Pancreas (tissue), 10 donors: ENCODE results near the gene CCL15. TPM values are rescaled to one million over a fixed set of nuclear protein-coding genes. Genes with fewer than 3 reads are reported as not detected.

Source experiments
- ATAC-seq, 4 donors: fragments of 200-7000 bp; cut with Tn5 transposase; one replicate each; pipeline versions ENCODE4 v1.8.0 to v1.9.1; 2020; ENCODE audit warnings: mild to moderate bottlenecking in 4 of 4, moderate library complexity in 4 of 4
- DNase-seq, 6 donors: peaks; one replicate each; pipeline ENCODE4 v3.0.0-alpha.2; 2020
- FAIRE-seq: peaks from 2 replicates; lab custom pipeline; 2012; peaks lifted over from hg19 to GRCh38; lab: Jason Lieb, UNC
- H3K27ac ChIP-seq, 4 donors: fragments of 200-600 bp; sonication (generic); 1 replicate in 3 of 4; 2 replicates in 1 of 4; pipeline versions ENCODE4 v1.5.0 to v1.8.0; 2020
- H3K27me3 ChIP-seq, 4 donors: fragments of 200-600 bp; one replicate each; pipeline ENCODE4 v1.8.0; 2021
- H3K36me3 ChIP-seq, 3 donors: fragments of 200-600 bp; sonication (generic) in 1 of 3; one replicate each; pipeline versions ENCODE4 v1.5.0 to v1.8.0; 2020 to 2021
- H3K4me1 ChIP-seq, 3 donors: fragments of 200-600 bp; one replicate each; pipeline ENCODE4 v1.8.0; 2021
- H3K4me3 ChIP-seq, 4 donors: fragments of 200-600 bp; sonication (generic) in 2 of 4; one replicate each; pipeline versions ENCODE4 v1.5.0 to v1.8.0; 2020 to 2021
- H3K9me3 ChIP-seq, 4 donors: fragments of 200-600 bp; one replicate each; pipeline ENCODE4 v1.8.0; 2021
- WGBS, 2 donors: extraction: QIAGEN DNeasy Blood & Tissue Kit; methylation state at CpG; one replicate each; pipeline ENCODE4 v1.1.7; 2013; 5-methylcytosine and 5-hydroxymethylcytosine counted together
- intact Hi-C, 3 donors: fragments of 100-400 bp; cut with DNase I; formaldehyde crosslinking; loops; one replicate each; pipeline versions ENCODE4 v1.11.1 to v1.14.2; 2022
- polyA plus RNA-seq, 2 donors: library from polyadenylated mRNA; stranded (reverse); fragments of 200-250 nt; gene quantifications; one replicate each; pipeline ENCODE4 v1.2.3, GENCODE V29; 2013
- total RNA-seq, 6 donors: library from RNA; stranded (reverse); fragmentation: NEBNext Ultra II Directional in 4 of 6; extraction: Animal tissue kit (Norgen Biotek cat#: 25700) in 4 of 6; gene quantifications; one replicate each; pipeline versions ENCODE4 v1.2.1 to v1.2.4, GENCODE V29; 2021 to 2023
- TF ChIP-seq, protein P1 (sequence below), 4 donors: fragments of 200-600 bp; sonication (generic) in 3 of 4; IDR thresholded peaks; one replicate each; pipeline versions ENCODE4 v1.5.0 to v1.8.0; 2021; ENCODE audit warnings: antibody characterized with exemption in 4 of 4
- donor health status: healthy with polysubstance abuse.
- donor health status: DM: no; HTN: no; CAD: no; lungs with moderate emphysema.
- donor health status: DM: no; HTN: no; CAD: no.
- donor health status: control.
- donor health status: control.
- donor health status: Bipolar disorder and iron deficiency.
- donor health status: DM: yes; HTN: yes; CAD: no.
- donor health status: DM: no; HTN: no; CAD: no.
- donor health status: DM: no; HTN: no; CAD: no.
- donor health status: DM: yes; HTN: yes; CAD: no.

The CCL15 gene
- total and polyA plus RNA-seq, 8 donors, result 0.32 to 0.59 (median 0.44) TPM; not detected in 4

DNA sequence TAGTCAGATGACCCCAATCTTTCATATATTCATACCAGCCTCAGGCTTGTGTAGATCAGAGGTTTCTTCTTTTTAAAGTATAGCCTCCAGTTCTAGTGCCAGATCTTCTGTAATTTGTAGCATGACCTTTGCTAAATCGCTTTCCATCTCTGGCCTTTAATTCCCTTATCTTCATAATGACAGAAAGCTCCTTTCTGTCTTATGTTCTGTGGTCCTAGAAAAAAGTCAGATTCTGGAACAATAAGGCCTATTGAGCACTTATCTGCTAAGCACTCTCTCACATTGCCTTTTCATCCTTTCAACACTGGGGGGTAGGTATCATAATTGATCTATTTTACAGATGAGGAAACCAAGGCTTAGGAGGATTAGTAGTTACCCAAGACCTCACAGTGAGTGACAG, 29.3 kb downstream of the CCL15 start:
- no peak overlapping the region for H3K27ac ChIP-seq
- peaks cover 0 to 10% (median 7%) of the 10 kb centered on the region in 3 donors for H3K4me1 ChIP-seq
- TF ChIP-seq, protein P1, sequence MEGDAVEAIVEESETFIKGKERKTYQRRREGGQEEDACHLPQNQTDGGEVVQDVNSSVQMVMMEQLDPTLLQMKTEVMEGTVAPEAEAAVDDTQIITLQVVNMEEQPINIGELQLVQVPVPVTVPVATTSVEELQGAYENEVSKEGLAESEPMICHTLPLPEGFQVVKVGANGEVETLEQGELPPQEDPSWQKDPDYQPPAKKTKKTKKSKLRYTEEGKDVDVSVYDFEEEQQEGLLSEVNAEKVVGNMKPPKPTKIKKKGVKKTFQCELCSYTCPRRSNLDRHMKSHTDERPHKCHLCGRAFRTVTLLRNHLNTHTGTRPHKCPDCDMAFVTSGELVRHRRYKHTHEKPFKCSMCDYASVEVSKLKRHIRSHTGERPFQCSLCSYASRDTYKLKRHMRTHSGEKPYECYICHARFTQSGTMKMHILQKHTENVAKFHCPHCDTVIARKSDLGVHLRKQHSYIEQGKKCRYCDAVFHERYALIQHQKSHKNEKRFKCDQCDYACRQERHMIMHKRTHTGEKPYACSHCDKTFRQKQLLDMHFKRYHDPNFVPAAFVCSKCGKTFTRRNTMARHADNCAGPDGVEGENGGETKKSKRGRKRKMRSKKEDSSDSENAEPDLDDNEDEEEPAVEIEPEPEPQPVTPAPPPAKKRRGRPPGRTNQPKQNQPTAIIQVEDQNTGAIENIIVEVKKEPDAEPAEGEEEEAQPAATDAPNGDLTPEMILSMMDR (IDR thresholded peaks at IDR 0.05), result no peak
- no peak overlapping the region for H3K4me3 ChIP-seq
- FAIRE-seq (no peak), ATAC-seq (no peak), DNase-seq (no peak)
- no peaks in the 10 kb centered on the region for H3K36me3 ChIP-seq
- WGBS, 2 donors, result 71 to 75% methylated on average over 1 of the region's 1 CpG
- no peaks in the 10 kb centered on the region for H3K9me3 ChIP-seq
- no peaks in the 10 kb centered on the region for H3K27me3 ChIP-seq
- intact Hi-C loops, result loop anchor here in 2 of 3 donors (5.0 to 10.0 kb wide), 3 partner anchors 93 to 175 kb away; partner anchors contain the start of gene CCL18 (in 1 of the 2)

DNA sequence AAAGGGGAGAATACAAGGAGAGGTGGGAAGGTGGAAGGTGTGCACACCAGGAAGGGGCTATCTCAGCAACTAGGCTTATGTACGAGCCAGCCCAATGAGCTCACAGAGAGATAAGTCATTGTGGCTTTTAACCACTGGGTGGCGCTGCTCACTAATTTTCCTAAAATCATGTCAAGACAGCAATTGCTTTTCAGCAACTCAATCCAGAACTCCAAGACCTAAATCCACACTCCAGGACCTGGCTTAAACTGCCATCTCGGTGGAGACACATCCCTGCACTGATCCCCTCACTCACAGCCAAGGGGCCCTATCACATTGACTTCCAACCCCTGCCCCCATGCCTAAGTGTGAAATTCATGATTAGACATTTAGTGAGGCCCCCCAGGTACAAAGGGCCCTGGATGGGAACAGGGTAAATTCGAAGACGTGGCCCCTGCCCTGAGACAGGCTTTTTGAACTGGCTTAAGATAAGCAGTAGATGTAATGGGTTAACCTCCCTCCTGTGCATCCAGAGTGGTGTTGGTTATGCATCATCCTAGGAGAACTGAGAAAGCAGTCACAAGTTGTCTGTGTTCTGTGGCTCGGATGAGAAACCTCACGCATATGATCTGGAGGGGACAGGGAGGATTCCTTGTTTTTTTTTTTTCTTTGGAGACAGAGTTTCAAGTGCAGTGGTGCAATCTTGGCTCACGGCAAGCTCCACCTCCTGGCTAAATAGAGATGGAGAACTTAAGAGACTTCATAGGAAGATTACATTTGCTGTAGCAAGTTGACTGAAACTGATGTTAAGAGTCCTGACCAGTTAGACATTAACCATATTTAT, 31.6 kb downstream of the CCL15 start:
- ATAC-seq (peak; percentile 64 to 88 (median 86)), DNase-seq (peak in 5 of 6 donors; percentile 66 to 83 (median 72)), FAIRE-seq (no peak)
- WGBS, 2 donors, result 23 to 24% methylated on average over 8 of the region's 8 CpGs
- Histone ChIP-seq H3K36me3 (no peaks in the 10 kb centered on the region), H3K9me3 (no peaks in the 10 kb centered on the region), H3K27me3 (no peaks in the 10 kb centered on the region), H3K4me3 (no peak overlapping the region), H3K27ac (no peak overlapping the region), H3K4me1 (peaks cover 0 to 10% (median 7%) of the 10 kb centered on the region in 3 donors)
- TF ChIP-seq, protein P1 (IDR thresholded peaks at IDR 0.05), result peak; percentile 69 to 88 (median 78)
- intact Hi-C loops, result loop anchor here in 2 of 3 donors (5.0 to 10.0 kb wide), 3 partner anchors 95 to 178 kb away; partner anchors contain the start of gene CCL18 (in 1 of the 2)

DNA sequence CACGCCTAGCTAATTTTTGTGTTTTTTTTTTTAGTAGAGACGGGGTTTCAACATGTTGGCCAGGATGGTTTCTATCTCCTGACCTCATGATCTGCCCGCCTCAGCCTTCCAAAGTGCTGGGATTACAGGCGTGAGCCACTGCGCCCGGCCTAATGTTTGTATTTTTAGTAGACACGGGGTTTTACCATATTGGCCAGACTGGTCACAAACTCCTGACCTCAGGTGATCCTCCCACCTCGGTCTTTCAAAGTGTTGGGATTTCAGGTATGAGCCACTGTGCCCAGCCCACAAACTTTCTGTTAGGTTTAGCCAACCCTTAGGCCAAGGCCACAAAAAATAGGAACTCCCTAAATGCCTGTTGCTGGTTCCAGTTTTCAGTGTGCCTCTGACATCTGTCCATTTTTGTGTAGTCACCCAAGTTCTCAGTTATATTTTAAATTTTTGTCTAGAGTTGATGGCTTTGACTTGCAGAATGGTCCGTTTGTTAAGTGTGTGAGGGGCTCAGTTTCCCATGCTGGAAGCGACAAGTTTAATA, 32.8 kb downstream of the CCL15 start:
- Histone ChIP-seq H3K27ac (no peak overlapping the region), H3K9me3 (no peaks in the 10 kb centered on the region), H3K36me3 (no peaks in the 10 kb centered on the region), H3K27me3 (no peaks in the 10 kb centered on the region), H3K4me1 (peaks cover 0 to 6% (median 4%) of the 10 kb centered on the region in 3 donors), H3K4me3 (no peak overlapping the region)
- intact Hi-C loops, result no loop called here
- TF ChIP-seq, protein P1 (IDR thresholded peaks at IDR 0.05), result no peak
- DNase-seq (no peak), FAIRE-seq (no peak), ATAC-seq (no peak)
- 58 to 67% methylated on average over 10 of the region's 10 CpGs for WGBS, 2 donors

DNA sequence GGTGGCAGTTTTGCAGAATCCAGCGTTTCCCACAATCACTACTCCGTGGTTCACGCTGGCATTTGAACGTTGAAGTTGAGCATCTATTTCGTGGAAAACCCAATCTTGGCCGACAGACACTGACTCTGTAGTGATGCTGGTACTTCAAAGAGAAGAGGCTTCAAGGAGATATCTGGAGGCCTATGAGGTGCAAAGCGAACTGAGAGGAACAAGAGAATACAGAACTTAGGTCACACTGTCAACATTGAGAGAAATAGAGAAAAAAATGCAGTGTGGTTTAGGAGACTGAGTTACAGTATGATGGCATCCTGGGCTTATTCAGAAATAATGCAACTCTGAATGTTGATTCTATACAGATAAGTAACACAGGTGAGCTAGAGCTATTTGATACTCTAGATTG, 36.1 kb downstream of the CCL15 start:
- no peak for DNase-seq
- no peaks in the 10 kb centered on the region for H3K36me3 ChIP-seq
- FAIRE-seq, result no peak
- no peaks in the 10 kb centered on the region for H3K9me3 ChIP-seq
- no peak overlapping the region for H3K27ac ChIP-seq
- intact Hi-C loops, result no loop called here
- no peaks in the 10 kb centered on the region for H3K4me1 ChIP-seq
- TF ChIP-seq, protein P1 (IDR thresholded peaks at IDR 0.05), result no peak
- no peaks in the 10 kb centered on the region for H3K27me3 ChIP-seq
- no peak for ATAC-seq
- H3K4me3 ChIP-seq, result no peak overlapping the region
- WGBS, 2 donors, result 81 to 89% methylated on average over 7 of the region's 7 CpGs
